A673 (cell line): ENCODE measurements around the gene THADA. TPM values are rescaled to one million over a fixed set of nuclear protein-coding genes. Genes with fewer than 3 reads are reported as not detected.

Source experiments
- BruUV-seq: library from RNA; stranded (reverse); fragments of 400-500 nt; replicated peaks from 2 replicates; lab custom pipeline; 2021; lab: Mats Ljungman, UMichigan
- CTCF ChIA-PET: fragments of 300-600 bp; sonication (Branson Sonifier 250); formaldehyde crosslinking; loops from one replicate; lab custom pipeline; 2022; ENCODE audit warnings: antibody characterized with exemption; lab: Charles Lee
- POLR2A ChIA-PET: fragments of 300-600 bp; sonication (Branson Sonifier 250); formaldehyde crosslinking; loops from one replicate; lab custom pipeline; 2022; ENCODE audit warnings: antibody characterized with exemption; ENCODE audit not compliant: low non-redundant PET; lab: Charles Lee
- DNase-seq: peaks from one replicate; pipeline ENCODE4 v3.0.0-alpha.2; 2015; ENCODE audit warnings: low spot score
- H3K27ac ChIP-seq: fragments of 200-600 bp; sonication (generic); 2 replicates; pipeline ENCODE4 v1.5.1; 2016; ENCODE audit warnings: mixed run types, low read depth, mild to moderate bottlenecking, mixed read lengths, antibody characterized with exemption, low read length; ENCODE audit not compliant: poor library complexity, severe bottlenecking
- H3K27me3 ChIP-seq: fragments of 200-600 bp; sonication (generic); replicated peaks from 2 replicates; pipeline ENCODE4 v1.6.1; 2017; ENCODE audit warnings: mixed run types, low read depth, mild to moderate bottlenecking, mixed read lengths, antibody characterized with exemption, low read length; ENCODE audit not compliant: insufficient read depth, poor library complexity
- H3K36me3 ChIP-seq: fragments of 200-600 bp; sonication (generic); 2 replicates; pipeline ENCODE4 v1.6.1; 2016; ENCODE audit warnings: mixed run types, mild to moderate bottlenecking, mixed read lengths, antibody characterized with exemption, low read length; ENCODE audit not compliant: insufficient read depth, poor library complexity, severe bottlenecking
- H3K4me1 ChIP-seq: fragments of 200-600 bp; sonication (generic); 2 replicates; pipeline ENCODE4 v1.6.1; 2017; ENCODE audit warnings: mixed run types, mild to moderate bottlenecking, mixed read lengths, antibody characterized with exemption, low read length; ENCODE audit not compliant: insufficient read depth, poor library complexity, severe bottlenecking
- H3K4me3 ChIP-seq: fragments of 200-600 bp; sonication (generic); 2 replicates; pipeline ENCODE4 v1.5.1; 2016; ENCODE audit warnings: low read depth, mixed run types, mild to moderate bottlenecking, mixed read lengths, low read length; ENCODE audit not compliant: poor library complexity, severe bottlenecking
- H3K9me3 ChIP-seq: fragments of 200-600 bp; sonication (generic); 2 replicates; pipeline ENCODE4 v1.6.1; 2016; ENCODE audit warnings: mixed run types, low read depth, mild to moderate bottlenecking, mixed read lengths, antibody characterized with exemption, low read length; ENCODE audit not compliant: poor library complexity, severe bottlenecking
- EZH2 ChIP-seq: fragments of 200-600 bp; sonication (generic); IDR thresholded peaks from 2 replicates; pipeline ENCODE4 v1.6.1; 2017; ENCODE audit warnings: borderline replicate concordance, low read depth, mild to moderate bottlenecking, mixed read lengths, antibody characterized with exemption, low read length; ENCODE audit not compliant: poor library complexity, severe bottlenecking
- intact Hi-C: fragments of 100-400 bp; cut with micrococcal nuclease; formaldehyde crosslinking; loops from one replicate; pipeline ENCODE4 v1.10.0; 2022; ENCODE audit not compliant: unreplicated experiment
- total RNA-seq: library from RNA; stranded (reverse); gene quantifications from 2 replicates; pipeline ENCODE4 v1.2.3, GENCODE V29; 2021
- TF ChIP-seq, protein P1 (sequence below): fragments of 300-800, 200-600 bp; sonication (generic); conservative IDR thresholded peaks from 2 replicates; pipeline ENCODE4 v1.5.1; 2017; ENCODE audit warnings: low read depth, mild to moderate bottlenecking, antibody characterized with exemption, low read length, moderate library complexity, mixed read lengths

The THADA gene
- total RNA-seq, 1 experiment from 2014 or later, result 39.7 TPM

DNA sequence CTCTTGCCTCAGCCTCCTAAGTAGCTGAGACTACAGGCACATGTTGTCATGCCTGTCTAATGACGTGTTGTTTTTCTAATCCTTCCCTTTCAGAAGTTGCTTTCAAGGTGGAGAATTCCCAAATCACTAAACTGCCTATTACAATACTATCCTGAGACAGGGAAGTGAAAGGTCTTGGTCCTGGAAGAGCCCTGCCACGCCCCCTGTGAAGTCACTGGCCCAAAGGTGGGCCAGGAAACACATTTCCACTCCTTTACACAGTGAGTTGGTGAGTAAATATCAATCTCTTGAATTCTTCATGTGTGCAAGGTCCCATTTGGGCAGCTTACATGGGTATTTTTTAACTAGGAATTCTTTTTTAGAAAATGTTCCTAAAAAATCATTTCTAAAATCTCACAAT is 150.1 kb downstream of the THADA start:
- H3K4me3 ChIP-seq, result no peak overlapping the region
- peaks cover 13% of the 10 kb centered on the region for H3K4me1 ChIP-seq
- intact Hi-C loops, result no loop called here
- TF ChIP-seq, protein P1, sequence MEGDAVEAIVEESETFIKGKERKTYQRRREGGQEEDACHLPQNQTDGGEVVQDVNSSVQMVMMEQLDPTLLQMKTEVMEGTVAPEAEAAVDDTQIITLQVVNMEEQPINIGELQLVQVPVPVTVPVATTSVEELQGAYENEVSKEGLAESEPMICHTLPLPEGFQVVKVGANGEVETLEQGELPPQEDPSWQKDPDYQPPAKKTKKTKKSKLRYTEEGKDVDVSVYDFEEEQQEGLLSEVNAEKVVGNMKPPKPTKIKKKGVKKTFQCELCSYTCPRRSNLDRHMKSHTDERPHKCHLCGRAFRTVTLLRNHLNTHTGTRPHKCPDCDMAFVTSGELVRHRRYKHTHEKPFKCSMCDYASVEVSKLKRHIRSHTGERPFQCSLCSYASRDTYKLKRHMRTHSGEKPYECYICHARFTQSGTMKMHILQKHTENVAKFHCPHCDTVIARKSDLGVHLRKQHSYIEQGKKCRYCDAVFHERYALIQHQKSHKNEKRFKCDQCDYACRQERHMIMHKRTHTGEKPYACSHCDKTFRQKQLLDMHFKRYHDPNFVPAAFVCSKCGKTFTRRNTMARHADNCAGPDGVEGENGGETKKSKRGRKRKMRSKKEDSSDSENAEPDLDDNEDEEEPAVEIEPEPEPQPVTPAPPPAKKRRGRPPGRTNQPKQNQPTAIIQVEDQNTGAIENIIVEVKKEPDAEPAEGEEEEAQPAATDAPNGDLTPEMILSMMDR, result no peak
- no peak for TF ChIP-seq EZH2
- BruUV-seq, result no TSS peak
- H3K36me3 ChIP-seq, result no peaks in the 10 kb centered on the region
- no peaks in the 10 kb centered on the region for H3K27me3 ChIP-seq
- ChIA-PET CTCF (no interaction called here), POLR2A (no interaction called here)
- no peak overlapping the region for H3K27ac ChIP-seq
- DNase-seq, result no peak
- no peaks in the 10 kb centered on the region for H3K9me3 ChIP-seq

DNA sequence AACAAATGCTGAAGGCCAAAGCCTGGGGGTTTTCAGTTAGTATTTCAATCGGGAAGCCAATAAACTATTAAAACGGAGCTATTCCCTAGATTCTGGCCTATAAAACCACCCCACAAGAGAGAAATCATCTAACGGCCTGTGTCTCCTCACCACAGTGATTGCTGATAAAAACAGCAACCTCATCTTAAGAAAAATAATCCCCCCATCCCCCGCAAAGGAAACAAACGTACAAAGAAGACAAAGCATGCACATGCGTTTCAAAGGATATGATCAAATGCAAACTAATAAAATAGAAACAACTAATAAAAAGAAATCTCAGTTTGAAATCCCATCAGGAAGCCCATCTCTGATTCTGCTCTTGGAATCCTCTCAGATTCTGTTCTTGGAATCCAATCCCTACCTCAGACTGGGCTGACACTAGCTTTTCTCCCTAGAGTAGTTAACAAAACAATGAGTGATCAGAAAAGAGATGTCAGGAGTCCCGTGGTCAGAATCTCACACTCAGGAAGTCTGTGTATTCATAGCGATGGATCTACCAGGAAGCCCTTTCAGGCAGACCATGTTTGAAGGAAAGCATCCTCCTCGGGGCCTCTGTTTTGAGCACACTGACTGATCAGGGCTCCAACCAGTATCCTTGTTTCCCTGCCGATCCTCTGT is 150.7 kb downstream of the THADA start:
- Histone ChIP-seq H3K36me3 (no peaks in the 10 kb centered on the region), H3K27ac (no peak overlapping the region), H3K9me3 (no peaks in the 10 kb centered on the region), H3K27me3 (no peaks in the 10 kb centered on the region), H3K4me3 (no peak overlapping the region), H3K4me1 (peaks cover 9% of the 10 kb centered on the region)
- CTCF ChIA-PET, result no interaction called here
- TF ChIP-seq EZH2, result no peak
- TF ChIP-seq, protein P1, result no peak
- intact Hi-C loops, result no loop called here
- POLR2A ChIA-PET, result interaction anchor here (0.5 kb wide), 1 partner anchor 36 kb away, joined by 3 read pairs; no protein-coding TSS in a partner anchor
- no TSS peak for BruUV-seq
- no peak for DNase-seq

DNA sequence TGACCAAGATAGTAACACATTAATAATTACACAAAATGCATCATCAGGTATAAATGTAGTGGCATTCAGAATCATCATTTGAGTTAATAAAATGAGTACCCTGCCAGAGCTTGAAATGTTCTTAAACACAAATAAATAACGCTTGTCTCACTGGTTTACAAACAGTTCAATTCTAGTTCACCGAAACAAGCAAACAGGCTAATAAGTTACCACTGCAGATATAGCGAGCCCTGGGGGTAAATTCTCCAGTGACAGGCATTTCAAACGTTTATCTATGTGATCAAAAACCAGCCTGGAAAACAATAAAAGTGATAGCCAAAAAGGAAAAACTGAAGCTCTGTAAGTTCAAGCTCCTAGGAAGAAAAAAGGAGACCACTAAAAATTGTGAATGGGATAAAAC is 152.6 kb downstream of the THADA start:
- TF ChIP-seq, protein P1, result no peak
- TF ChIP-seq EZH2, result no peak
- no TSS peak for BruUV-seq
- Histone ChIP-seq H3K27me3 (no peaks in the 10 kb centered on the region), H3K4me3 (no peak overlapping the region), H3K36me3 (no peaks in the 10 kb centered on the region), H3K9me3 (no peaks in the 10 kb centered on the region), H3K4me1 (peaks cover 15% of the 10 kb centered on the region), H3K27ac (no peak overlapping the region)
- POLR2A ChIA-PET, result no interaction called here
- CTCF ChIA-PET, result no interaction called here
- no peak for DNase-seq
- intact Hi-C loops, result no loop called here
